Mesendoderm (in vitro differentiated cells): ENCODE measurements around the gene TSPAN11.

ENCODE experiments used
- DNase-seq: peaks from one replicate; pipeline ENCODE4 v3.0.0; 2013
- H2AK5ac ChIP-seq: 2 replicates; pipeline ENCODE4 v1.6.1; 2013; ENCODE audit warnings: low read length, inconsistent platforms
- H2BK120ac ChIP-seq: 2 replicates; pipeline ENCODE4 v1.6.1; 2013; ENCODE audit warnings: low read depth, mild to moderate bottlenecking, low read length, moderate library complexity, mixed read lengths
- H2BK15ac ChIP-seq: replicated peaks from 2 replicates; pipeline ENCODE4 v1.6.1; 2013; ENCODE audit warnings: low read depth, mild to moderate bottlenecking, moderate library complexity
- H2BK5ac ChIP-seq: 2 replicates; pipeline ENCODE4 v1.6.1; 2013; ENCODE audit warnings: low read length, inconsistent platforms
- H3K18ac ChIP-seq: 2 replicates; pipeline ENCODE4 v1.6.1; 2013; ENCODE audit warnings: mild to moderate bottlenecking, low read length, mixed read lengths
- H3K23ac ChIP-seq: one replicate; pipeline ENCODE4 v1.6.1; 2013; ENCODE audit warnings: low read length
- H3K27ac ChIP-seq: 2 replicates; pipeline ENCODE4 v1.5.1; 2013; ENCODE audit warnings: low read depth, mild to moderate bottlenecking, inconsistent platforms, low read length, moderate library complexity
- H3K27me3 ChIP-seq: 2 replicates; pipeline ENCODE4 v1.6.1; 2013; ENCODE audit warnings: low read length, control low read depth, mild to moderate bottlenecking, inconsistent platforms; ENCODE audit not compliant: insufficient read depth, poor library complexity
- H3K36me3 ChIP-seq: 2 replicates; pipeline ENCODE4 v1.6.1; 2013; ENCODE audit warnings: low read length, inconsistent platforms; ENCODE audit not compliant: control insufficient read depth, insufficient read depth
- H3K4ac ChIP-seq: one replicate; pipeline ENCODE4 v1.6.1; 2013; ENCODE audit warnings: low read depth, mild to moderate bottlenecking, low read length, moderate library complexity
- H3K4me1 ChIP-seq: 2 replicates; pipeline ENCODE4 v1.6.1; 2013; ENCODE audit warnings: low read depth, low read length, inconsistent platforms; ENCODE audit not compliant: control insufficient read depth
- H3K4me2 ChIP-seq: 2 replicates; pipeline ENCODE4 v1.6.1; 2013; ENCODE audit warnings: low read length
- H3K4me3 ChIP-seq: 2 replicates; pipeline ENCODE4 v1.5.1; 2013; ENCODE audit warnings: mild to moderate bottlenecking, low read length
- H3K56ac ChIP-seq: one replicate; pipeline ENCODE4 v1.6.1; 2013; ENCODE audit warnings: low read length
- H3K79me1 ChIP-seq: 2 replicates; pipeline ENCODE4 v1.6.1; 2013; ENCODE audit warnings: low read length, inconsistent platforms
- H3K79me2 ChIP-seq: 2 replicates; pipeline ENCODE4 v1.6.1; 2013; ENCODE audit warnings: mild to moderate bottlenecking, low read length; ENCODE audit not compliant: control insufficient read depth, insufficient read depth
- H3K9ac ChIP-seq: 2 replicates; pipeline ENCODE4 v1.6.1; 2013; ENCODE audit warnings: low read length, inconsistent platforms
- H4K5ac ChIP-seq: one replicate; pipeline ENCODE4 v1.6.1; 2013; ENCODE audit warnings: low read length
- H4K8ac ChIP-seq: one replicate; pipeline ENCODE4 v1.6.1; 2013; ENCODE audit warnings: low read depth, mild to moderate bottlenecking, control low read depth, low read length, moderate library complexity
- WGBS: extraction: QIAGEN DNeasy Blood & Tissue Kit; methylation state at CpG from one replicate; pipeline ENCODE4 v1.1.7; 2013; ENCODE audit warnings: low lambda C conversion rate, missing lambda C conversion rate; ENCODE audit not compliant: insufficient coverage; ENCODE audit errors: extremely low coverage; 5-methylcytosine and 5-hydroxymethylcytosine counted together

Gene TSPAN11

GRCh38 chr12:30928356-30929244 is 2.1 kb downstream of the TSPAN11 start:
- peak overlapping the region; percentile 90 for H3K23ac ChIP-seq
- H4K8ac ChIP-seq = no peak overlapping the region
- no peaks in the 10 kb centered on the region for H3K79me1 ChIP-seq
- H3K9ac ChIP-seq = no peak overlapping the region
- no peak overlapping the region for H3K56ac ChIP-seq
- H3K4me3 ChIP-seq = no peak overlapping the region
- no peak overlapping the region for H2BK5ac ChIP-seq
- no peaks in the 10 kb centered on the region for H3K36me3 ChIP-seq
- H2BK120ac ChIP-seq = no peak overlapping the region
- no peak overlapping the region for H2AK5ac ChIP-seq
- H3K27ac ChIP-seq = no peak overlapping the region
- H3K18ac ChIP-seq = no peak overlapping the region
- no peak overlapping the region for H3K4me2 ChIP-seq
- no peaks in the 10 kb centered on the region for H3K79me2 ChIP-seq
- no peak overlapping the region for H4K5ac ChIP-seq
- no peaks in the 10 kb centered on the region for H3K27me3 ChIP-seq
- no peak overlapping the region for H3K4ac ChIP-seq
- no peak for DNase-seq
- no peak overlapping the region for H2BK15ac ChIP-seq
- peaks cover 3% of the 10 kb centered on the region for H3K4me1 ChIP-seq
- no CpG with 5 or more reads among the region's 12 CpGs for WGBS

GRCh38 chr12:30930238-30930637 is 3.7 kb downstream of the TSPAN11 start:
- Histone ChIP-seq H3K36me3 (no peaks in the 10 kb centered on the region), H3K79me2 (no peaks in the 10 kb centered on the region), H3K4me1 (peaks cover 3% of the 10 kb centered on the region), H3K9ac (no peak overlapping the region), H4K8ac (no peak overlapping the region), H4K5ac (no peak overlapping the region), H3K4me2 (no peak overlapping the region), H3K27me3 (no peaks in the 10 kb centered on the region), H3K79me1 (no peaks in the 10 kb centered on the region), H2BK15ac (no peak overlapping the region), H3K27ac (no peak overlapping the region), H3K4ac (no peak overlapping the region), H2BK5ac (no peak overlapping the region), H2BK120ac (no peak overlapping the region), H3K56ac (no peak overlapping the region), H3K4me3 (no peak overlapping the region), H3K23ac (no peak overlapping the region), H2AK5ac (no peak overlapping the region), H3K18ac (no peak overlapping the region)
- WGBS = no CpG with 5 or more reads among the region's 7 CpGs
- DNase-seq = no peak

GRCh38 chr12:30930641-30931040 is 4.1 kb downstream of the TSPAN11 start:
- no peak for DNase-seq
- no peak overlapping the region for H2BK5ac ChIP-seq
- H3K27ac ChIP-seq = no peak overlapping the region
- no peaks in the 10 kb centered on the region for H3K36me3 ChIP-seq
- H4K8ac ChIP-seq = no peak overlapping the region
- no peak overlapping the region for H2AK5ac ChIP-seq
- H3K4me3 ChIP-seq = no peak overlapping the region
- H3K79me1 ChIP-seq = no peaks in the 10 kb centered on the region
- no peaks in the 10 kb centered on the region for H3K4me1 ChIP-seq
- no peak overlapping the region for H3K4ac ChIP-seq
- peak overlapping the region; percentile 52 for H3K23ac ChIP-seq
- H3K9ac ChIP-seq = no peak overlapping the region
- no peaks in the 10 kb centered on the region for H3K27me3 ChIP-seq
- no CpG with 5 or more reads among the region's 5 CpGs for WGBS
- H2BK120ac ChIP-seq = no peak overlapping the region
- H3K4me2 ChIP-seq = no peak overlapping the region
- no peak overlapping the region for H2BK15ac ChIP-seq
- no peak overlapping the region for H3K18ac ChIP-seq
- H3K79me2 ChIP-seq = no peaks in the 10 kb centered on the region
- no peak overlapping the region for H3K56ac ChIP-seq
- no peak overlapping the region for H4K5ac ChIP-seq

- Histone ChIP-seq H3K36me3 (no peaks in the 10 kb centered on the region), H2AK5ac (no peak overlapping the region), H3K27ac (no peak overlapping the region), H3K79me1 (no peaks in the 10 kb centered on the region), H3K56ac (no peak overlapping the region), H3K9ac (no peak overlapping the region), H3K27me3 (no peaks in the 10 kb centered on the region), H2BK15ac (no peak overlapping the region), H4K5ac (no peak overlapping the region), H3K4me1 (no peaks in the 10 kb centered on the region), H2BK120ac (no peak overlapping the region), H3K4me3 (no peak overlapping the region), H3K18ac (no peak overlapping the region), H3K23ac (peak overlapping the region; percentile 37), H3K4ac (no peak overlapping the region), H3K79me2 (no peaks in the 10 kb centered on the region), H3K4me2 (no peak overlapping the region), H4K8ac (no peak overlapping the region), H2BK5ac (no peak overlapping the region)
- DNase-seq = no peak
- no CpG with 5 or more reads among the region's 3 CpGs for WGBS
Measured at GRCh38 chr12:30932881-30933280, 6.3 kb downstream of the TSPAN11 start.

GRCh38 chr12:30934811-30935210 is 8.3 kb downstream of the TSPAN11 start:
- Histone ChIP-seq H3K9ac (no peak overlapping the region), H4K5ac (no peak overlapping the region), H3K4me1 (no peaks in the 10 kb centered on the region), H2BK5ac (no peak overlapping the region), H3K56ac (no peak overlapping the region), H2BK120ac (no peak overlapping the region), H3K36me3 (no peaks in the 10 kb centered on the region), H3K23ac (no peak overlapping the region), H3K27me3 (no peaks in the 10 kb centered on the region), H3K4me3 (no peak overlapping the region), H3K18ac (no peak overlapping the region), H2AK5ac (no peak overlapping the region), H3K79me1 (no peaks in the 10 kb centered on the region), H3K4ac (no peak overlapping the region), H3K79me2 (no peaks in the 10 kb centered on the region), H4K8ac (no peak overlapping the region), H3K27ac (no peak overlapping the region), H3K4me2 (no peak overlapping the region), H2BK15ac (no peak overlapping the region)
- no CpG with 5 or more reads among the region's 2 CpGs for WGBS
- DNase-seq = no peak

- Histone ChIP-seq H3K4ac (no peak overlapping the region), H3K18ac (no peak overlapping the region), H3K23ac (no peak overlapping the region), H3K4me3 (no peak overlapping the region), H3K9ac (no peak overlapping the region), H3K79me1 (no peaks in the 10 kb centered on the region), H3K79me2 (no peaks in the 10 kb centered on the region), H2BK5ac (no peak overlapping the region), H2BK120ac (no peak overlapping the region), H2BK15ac (no peak overlapping the region), H3K4me1 (no peaks in the 10 kb centered on the region), H3K27ac (no peak overlapping the region), H2AK5ac (no peak overlapping the region), H4K5ac (no peak overlapping the region), H3K4me2 (no peak overlapping the region), H3K36me3 (no peaks in the 10 kb centered on the region), H3K27me3 (no peaks in the 10 kb centered on the region), H3K56ac (no peak overlapping the region), H4K8ac (no peak overlapping the region)
- no CpG with 5 or more reads among the region's 2 CpGs for WGBS
- DNase-seq = no peak
Measured at GRCh38 chr12:30936036-30936435, 9.5 kb downstream of the TSPAN11 start.
